Stimulated activated CD4-positive, alpha-beta T cell treated with anti-CD3 and anti-CD28 coated beads, Interleukin-4, amount 100 ng/mL, for 48 hours (primary cell): ENCODE data around the gene PGAP3.
"Not testable (repeated sequence)": the region's sequence is repeated elsewhere in the genome, so short reads cannot be mapped to it uniquely, and the experiment has no call there.

Experiments
- DNase-seq, 2 donors: peaks; one replicate each; pipeline ENCODE4 v3.0.0-alpha.2; 2020; ENCODE audit warnings: low read depth in 2 of 2

PGAP3 gene, protein sequence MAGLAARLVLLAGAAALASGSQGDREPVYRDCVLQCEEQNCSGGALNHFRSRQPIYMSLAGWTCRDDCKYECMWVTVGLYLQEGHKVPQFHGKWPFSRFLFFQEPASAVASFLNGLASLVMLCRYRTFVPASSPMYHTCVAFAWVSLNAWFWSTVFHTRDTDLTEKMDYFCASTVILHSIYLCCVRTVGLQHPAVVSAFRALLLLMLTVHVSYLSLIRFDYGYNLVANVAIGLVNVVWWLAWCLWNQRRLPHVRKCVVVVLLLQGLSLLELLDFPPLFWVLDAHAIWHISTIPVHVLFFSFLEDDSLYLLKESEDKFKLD

DNA sequence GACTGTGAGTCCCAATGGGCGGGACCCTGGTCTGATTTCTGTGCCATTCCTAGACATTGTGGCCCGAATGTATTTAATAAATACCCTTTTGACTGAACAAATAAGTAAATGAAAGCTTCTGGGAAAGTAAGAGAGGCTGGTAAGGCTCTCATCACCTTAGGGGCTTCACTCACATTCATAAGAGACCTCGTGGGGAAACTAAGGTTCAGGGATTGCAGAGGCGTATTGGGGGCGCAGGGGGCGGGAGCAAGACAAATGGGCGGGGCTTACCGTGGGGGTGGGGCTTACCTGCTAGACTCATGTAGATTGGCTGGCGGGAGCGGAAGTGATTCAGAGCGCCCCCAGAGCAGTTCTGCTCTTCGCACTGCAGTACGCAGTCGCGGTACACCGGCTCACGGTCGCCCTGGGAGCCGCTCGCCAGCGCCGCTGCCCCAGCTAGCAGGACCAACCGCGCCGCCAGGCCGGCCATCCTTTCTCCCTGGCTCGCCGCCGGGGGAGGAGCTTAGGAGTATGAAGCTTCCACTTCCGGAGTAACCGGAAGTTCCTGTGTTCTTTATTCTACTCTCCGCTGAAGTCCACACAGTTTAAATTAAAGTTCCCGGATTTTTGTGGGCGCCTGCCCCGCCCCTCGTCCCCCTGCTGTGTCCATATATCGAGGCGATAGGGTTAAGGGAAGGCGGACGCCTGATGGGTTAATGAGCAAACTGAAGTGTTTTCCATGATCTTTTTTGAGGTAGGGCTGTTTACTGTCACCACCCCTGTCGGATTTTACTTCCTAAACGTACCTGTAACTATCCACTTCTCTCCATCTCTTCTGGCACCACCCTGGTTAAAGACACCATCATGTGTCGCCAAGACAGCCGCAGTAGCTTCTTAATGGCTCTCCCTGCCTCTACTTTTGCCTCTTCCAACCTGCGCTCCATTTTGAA, at the start of gene PGAP3:
PGAP3 (minus strand) TSS at position 512 of the 929 bp plus-strand sequence; CDS start at position 469, 43 bp downstream.
- peak; percentile 80 to 83 for DNase-seq

DNA sequence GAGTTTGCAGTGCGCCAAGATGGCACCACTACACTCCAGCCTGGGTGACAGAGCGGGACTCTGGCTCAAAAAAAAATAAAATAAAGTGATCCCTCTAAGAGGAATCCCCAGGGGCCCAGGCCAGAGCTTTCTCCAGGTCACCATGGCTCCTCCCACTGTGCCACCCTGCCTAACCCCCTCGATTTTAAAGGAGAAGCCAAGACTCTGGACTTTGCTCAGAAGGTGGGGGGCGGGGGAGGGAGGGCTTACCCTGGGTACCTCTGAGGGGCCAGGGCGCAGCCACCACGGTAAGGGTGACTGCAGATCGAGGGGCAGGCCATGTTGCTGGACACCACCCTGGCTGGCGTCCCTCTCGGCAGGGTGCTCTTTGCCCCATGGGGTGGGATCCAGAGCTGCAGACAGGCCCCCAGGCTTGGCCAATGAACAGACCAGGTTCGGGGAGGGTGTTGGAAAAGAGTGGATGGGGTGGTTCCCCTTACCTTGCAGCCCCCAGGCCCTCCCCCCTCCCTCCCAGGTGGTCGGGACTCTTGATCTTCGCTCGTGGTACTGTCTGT, 49.4 kb upstream of the PGAP3 start:
- no peak for DNase-seq

DNA sequence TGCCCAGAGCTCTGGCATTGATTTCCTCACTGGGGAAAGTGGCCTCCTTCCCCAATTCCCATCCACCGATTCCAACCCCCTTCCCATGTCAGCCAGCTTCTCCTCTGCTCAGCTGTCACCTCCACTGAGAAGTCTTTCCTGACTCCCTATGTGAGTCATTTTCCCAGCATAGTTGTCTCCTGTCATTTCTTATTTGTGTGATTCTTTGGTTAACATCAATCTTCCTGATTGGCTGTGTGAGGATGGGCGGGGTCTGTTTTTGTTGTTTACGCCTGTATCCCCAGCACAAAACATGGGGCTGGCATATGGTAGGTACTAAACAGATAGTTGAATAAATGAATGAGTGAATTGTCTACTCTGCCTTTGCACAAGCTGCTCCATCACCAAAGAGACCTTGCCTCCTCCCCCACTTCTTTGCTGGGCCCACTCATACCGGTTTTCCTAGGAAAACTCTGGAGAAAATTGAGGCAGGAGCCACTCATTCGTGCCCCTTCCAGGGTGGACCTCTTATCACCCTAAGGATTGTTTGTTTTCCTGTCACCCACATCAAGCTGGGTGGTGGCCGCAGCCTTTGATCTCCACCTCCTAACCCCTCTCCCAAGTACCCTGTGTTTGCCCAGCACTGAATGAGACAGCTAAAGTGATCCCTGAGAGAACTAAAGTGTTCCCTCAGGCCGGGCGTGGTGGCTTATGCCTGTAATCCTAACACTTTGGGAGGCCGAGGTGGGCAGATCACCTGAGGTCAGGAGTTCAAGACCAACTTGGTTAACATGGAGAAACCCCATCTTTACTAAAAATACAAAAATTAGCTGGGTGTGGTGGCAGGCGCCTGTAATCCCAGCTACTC, 48.7 kb upstream of the PGAP3 start:
- DNase-seq = no peak

DNA sequence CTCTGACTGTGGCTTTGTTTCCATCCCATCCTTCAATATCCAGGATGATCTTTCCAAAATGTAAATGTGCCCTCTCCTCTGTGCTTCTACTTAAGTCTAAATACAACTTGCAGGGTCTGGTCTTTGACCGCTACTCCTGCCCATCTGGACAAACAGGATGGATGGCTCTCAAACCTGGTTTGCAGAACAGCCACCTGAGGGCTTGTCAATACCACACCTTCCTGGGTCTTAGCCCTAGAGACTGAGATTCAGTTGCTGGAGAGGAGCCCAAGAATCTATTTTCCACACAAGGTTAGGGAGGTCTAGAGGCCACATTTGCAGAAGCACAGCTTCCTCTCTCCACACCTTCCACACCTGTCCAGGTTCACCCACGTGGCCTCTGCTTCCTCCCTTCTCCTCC, 48.0 kb upstream of the PGAP3 start:
- no peak for DNase-seq

DNA sequence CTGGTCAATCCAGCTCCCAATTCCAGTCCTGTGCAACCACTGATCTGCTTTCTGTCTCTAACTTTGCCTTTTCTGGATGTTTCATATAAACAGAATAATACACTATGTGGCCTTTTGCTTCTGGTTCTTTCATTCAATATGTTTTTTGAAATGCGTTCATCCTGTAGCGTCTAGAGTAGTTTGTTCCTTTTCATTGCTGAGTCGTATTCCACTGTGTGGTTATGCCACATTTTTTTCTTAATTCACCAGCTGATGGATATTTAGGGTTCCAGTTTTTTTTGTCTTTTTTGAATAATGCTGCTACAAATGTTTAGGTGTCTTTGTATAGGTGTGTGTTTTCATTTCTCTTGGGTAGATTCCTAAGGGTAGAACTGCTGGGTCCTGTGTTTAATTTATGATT, 44.7 kb upstream of the PGAP3 start:
- no peak for DNase-seq

DNA sequence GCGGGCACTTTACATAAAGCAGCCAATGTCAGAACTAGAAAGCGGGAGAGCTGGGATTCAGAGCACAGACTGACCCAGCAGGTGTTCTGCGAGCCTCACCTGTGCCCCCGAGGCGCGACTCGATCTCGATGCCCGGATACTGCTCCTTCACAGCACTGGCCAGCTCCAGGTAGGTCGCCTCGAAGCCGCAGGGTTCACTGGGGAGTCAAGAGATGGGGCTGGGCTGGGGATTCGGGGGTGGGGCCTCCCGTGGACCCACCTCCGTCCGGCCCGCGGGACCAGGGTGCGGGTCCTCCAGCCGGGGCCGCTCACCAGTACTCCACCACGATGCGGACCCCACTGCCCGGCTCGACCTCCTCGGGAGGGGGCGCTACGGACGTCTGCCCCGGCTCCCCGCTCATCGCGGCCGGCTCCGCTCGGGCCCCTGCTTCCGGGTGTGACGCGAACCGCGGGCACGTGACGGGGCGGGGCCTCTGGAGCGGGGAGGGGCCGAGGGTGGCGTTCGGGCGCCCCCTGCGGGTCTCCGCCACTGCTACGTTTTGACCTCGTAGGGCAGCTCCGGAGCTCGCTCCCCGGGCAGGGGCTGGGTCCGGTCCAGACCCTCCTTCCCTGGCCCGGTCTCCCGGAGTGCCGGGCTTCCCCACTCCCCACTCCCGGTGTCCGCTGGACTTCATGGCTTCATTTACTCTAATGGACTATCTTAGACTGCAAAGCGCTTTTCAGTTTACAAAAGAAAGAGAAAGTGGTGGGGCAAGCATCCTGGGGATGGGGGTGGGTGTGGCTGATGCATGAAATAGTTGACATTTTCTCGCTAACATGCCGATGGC, 42.5 kb upstream of the PGAP3 start, which contains the start of gene MIEN1:
MIEN1 (minus strand) TSS at position 438 of the 827 bp plus-strand sequence; CDS start at position 401, 37 bp downstream.
- DNase-seq = peak; percentile 89 to 97

DNA sequence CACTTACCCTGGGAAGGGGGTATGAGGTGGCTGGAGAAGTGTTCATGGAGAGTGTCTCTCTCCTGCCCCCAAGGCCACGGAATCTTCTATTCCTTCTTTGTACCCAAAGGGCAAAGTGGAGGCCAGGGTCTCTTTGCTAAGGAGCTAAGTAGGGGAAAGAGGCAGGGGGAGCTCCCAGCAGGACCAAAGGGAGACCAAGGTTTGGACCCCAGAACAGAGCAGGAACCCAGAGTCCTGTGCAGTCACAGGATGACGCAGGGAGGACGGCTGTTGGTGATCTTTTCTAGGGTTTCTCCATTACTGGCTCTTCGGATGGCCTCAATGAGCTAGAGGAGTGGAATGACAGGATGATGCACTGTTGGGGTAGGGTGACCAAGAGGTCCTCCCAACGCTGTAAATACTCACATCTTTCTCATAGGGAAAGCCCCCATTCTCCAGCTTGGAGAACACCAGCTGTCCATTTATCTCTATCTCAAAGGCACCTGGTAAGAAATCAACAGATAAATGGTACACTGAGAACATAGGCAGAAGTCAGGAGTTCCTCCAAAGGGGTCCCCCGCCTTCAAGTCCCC, 41.5 kb upstream of the PGAP3 start:
- DNase-seq = no peak

DNA sequence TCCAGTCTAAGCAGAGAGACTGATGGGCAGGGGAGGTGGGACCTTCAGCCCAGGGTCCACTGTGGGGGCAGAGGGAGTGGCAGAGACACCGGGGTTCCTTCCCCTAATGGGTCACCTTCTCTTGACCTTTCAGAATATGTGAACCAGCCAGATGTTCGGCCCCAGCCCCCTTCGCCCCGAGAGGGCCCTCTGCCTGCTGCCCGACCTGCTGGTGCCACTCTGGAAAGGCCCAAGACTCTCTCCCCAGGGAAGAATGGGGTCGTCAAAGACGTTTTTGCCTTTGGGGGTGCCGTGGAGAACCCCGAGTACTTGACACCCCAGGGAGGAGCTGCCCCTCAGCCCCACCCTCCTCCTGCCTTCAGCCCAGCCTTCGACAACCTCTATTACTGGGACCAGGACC, 39.7 kb upstream of the PGAP3 start:
- no peak for DNase-seq

DNA sequence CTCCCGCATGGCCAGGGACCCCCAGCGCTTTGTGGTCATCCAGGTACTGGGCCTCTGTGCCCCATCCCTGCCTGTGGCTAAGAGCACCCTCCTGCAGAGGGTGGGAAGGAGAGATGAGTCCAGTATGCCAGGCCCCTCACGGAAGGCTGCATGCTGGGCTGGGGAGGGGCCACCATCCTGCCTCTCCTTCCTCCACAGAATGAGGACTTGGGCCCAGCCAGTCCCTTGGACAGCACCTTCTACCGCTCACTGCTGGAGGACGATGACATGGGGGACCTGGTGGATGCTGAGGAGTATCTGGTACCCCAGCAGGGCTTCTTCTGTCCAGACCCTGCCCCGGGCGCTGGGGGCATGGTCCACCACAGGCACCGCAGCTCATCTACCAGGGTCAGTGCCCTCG, 38.8 kb upstream of the PGAP3 start:
- no peak for DNase-seq

DNA sequence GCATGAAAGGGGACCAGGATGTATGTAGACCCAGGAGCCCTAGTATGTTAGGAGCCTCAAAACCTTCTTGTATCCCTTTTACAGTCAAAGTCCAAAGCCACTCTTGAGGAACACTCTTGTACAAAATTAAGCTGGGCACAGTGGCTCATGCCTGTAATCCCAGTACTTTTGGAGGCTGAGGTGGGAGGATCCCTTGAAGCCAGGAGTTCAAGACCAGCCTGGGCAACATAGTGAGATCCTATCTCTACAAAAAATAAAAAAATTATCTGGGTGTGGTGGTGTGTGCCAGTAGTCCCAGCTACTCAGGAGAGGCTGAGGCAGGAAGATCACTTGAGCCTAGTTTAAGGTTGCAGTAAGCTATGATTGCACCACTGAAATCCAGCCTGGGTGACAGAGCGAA, 38.1 kb upstream of the PGAP3 start:
- not testable (repeated sequence) for DNase-seq

DNA sequence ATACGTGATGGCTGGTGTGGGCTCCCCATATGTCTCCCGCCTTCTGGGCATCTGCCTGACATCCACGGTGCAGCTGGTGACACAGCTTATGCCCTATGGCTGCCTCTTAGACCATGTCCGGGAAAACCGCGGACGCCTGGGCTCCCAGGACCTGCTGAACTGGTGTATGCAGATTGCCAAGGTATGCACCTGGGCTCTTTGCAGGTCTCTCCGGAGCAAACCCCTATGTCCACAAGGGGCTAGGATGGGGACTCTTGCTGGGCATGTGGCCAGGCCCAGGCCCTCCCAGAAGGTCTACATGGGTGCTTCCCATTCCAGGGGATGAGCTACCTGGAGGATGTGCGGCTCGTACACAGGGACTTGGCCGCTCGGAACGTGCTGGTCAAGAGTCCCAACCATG, 36.9 kb upstream of the PGAP3 start:
- no peak for DNase-seq

DNA sequence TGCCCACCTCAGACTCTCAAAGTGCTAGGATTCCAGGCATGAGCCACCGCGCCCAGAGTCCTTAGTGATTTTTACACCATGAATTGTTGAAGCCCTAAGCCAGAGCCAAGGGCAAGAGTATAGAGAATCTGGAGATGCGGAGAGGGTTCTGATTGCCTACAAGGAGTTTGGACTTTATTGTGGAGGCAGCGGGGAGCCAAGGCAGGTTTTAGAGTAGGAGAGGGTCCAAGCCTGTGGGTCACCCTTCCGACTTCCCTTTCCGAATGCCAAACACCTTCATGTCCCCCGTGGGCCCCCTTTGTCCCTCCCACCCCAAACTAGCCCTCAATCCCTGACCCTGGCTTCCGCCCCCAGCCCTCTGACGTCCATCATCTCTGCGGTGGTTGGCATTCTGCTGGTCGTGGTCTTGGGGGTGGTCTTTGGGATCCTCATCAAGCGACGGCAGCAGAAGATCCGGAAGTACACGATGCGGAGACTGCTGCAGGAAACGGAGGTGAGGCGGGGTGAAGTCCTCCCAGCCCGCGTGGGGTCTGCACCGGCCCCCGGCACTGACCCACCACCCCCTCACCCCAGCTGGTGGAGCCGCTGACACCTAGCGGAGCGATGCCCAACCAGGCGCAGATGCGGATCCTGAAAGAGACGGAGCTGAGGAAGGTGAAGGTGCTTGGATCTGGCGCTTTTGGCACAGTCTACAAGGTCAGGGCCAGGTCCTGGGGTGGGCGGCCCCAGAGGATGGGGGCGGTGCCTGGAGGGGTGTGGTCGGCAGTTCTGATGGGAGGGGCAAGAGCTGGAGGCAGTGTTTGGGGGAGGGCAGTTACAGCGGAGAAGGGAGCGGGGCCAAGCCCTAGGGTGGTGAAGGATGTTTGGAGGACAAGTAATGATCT, 35.4 kb upstream of the PGAP3 start:
- DNase-seq = no peak

DNA sequence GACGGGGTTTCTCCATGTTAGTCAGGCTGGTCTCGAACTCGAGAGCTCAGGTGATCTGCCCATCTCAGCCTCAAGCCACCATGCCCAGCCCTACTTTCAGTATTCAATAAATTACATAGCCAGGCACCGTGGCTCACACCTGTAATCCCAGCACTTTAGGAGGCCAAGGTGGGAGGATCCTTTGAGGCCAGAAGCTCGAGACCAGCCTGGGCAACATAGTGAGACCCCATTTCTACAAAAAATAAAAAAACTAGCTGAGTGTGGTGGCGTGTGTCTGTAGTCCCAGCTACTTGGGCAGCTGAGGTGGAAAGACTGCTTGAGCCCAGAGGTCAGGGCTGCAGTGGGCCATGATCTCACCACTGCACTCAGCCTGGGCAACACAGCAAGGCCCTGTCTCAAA, 34.2 kb upstream of the PGAP3 start:
- DNase-seq = no peak

DNA sequence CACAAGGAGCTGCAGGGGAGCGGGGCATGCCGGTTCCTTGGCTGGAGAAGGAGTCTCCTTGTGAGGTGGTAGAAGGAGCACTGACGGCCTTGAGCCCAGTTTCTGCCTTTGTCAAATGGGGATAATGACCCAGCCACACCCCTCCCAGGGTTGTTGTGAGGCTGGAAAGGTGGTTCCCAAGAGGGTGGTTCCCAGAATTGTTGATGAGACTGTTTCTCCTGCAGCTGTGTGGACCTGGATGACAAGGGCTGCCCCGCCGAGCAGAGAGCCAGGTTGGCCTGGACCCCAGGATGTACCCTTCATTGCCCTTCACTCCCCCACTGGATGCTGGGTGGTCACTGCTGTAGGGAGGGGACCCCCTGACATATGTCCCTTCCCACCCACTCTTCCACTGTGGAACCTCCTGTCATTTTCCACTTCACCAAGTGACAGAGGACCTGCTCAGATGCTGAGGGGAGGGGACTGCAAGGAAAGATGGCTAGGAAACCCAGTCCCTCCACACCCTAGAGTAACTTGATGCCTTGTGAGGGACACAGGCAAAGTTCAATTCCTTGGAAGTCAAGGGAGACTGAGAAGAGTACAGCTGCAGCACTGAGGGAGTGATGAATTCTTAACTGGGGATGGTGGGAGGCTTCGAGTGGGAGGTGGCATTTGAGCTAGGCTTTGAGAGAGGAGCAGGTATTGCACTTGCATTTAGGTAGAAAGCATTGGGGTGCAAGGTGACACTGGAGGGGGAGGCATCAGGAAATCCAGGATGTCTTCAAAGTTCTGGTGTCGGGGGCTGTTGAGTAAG, 31.9 kb upstream of the PGAP3 start:
- DNase-seq = no peak

DNA sequence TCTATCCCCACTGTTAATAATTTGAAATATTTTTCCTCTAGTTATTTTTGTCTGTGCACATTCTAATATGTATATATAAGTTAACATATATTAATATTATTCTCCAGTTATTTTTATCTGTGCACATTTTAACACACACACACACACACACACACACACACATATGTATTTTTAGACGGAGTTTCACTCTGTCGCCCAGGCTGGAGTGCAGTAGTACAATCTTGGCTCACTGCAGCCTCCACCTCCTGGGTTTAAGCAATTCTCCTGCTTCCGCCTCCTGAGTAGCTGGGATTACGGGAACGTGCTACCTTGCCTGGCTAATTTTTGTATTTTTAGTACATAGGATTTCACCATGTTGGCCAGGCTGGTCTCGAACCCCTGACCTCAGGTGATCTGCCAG, 29.8 kb upstream of the PGAP3 start:
- no peak for DNase-seq

DNA sequence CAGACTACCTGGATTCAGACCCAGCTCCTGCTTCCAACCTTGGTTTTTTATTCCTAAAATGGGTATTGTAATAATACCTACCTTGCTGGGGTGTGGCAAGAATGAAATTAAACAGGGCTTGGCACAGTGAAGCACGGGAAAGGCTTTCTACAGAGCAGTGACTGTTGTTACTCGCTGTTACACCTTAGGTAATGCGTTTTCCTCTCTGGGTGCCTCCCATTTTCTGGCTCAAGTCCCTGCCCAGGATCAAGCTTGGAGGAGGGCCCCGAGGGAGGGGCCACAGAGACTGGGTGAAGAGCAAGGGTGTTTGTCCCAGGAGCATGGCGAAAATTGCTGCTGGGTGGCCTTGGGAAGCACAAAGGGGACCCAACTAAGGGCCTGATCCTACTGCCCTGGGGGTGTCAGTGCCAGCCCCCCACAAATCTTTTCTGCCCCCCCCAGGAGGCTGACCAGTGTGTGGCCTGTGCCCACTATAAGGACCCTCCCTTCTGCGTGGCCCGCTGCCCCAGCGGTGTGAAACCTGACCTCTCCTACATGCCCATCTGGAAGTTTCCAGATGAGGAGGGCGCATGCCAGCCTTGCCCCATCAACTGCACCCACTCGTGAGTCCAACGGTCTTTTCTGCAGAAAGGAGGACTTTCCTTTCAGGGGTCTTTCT, 29.2 kb upstream of the PGAP3 start:
- no peak for DNase-seq

DNA sequence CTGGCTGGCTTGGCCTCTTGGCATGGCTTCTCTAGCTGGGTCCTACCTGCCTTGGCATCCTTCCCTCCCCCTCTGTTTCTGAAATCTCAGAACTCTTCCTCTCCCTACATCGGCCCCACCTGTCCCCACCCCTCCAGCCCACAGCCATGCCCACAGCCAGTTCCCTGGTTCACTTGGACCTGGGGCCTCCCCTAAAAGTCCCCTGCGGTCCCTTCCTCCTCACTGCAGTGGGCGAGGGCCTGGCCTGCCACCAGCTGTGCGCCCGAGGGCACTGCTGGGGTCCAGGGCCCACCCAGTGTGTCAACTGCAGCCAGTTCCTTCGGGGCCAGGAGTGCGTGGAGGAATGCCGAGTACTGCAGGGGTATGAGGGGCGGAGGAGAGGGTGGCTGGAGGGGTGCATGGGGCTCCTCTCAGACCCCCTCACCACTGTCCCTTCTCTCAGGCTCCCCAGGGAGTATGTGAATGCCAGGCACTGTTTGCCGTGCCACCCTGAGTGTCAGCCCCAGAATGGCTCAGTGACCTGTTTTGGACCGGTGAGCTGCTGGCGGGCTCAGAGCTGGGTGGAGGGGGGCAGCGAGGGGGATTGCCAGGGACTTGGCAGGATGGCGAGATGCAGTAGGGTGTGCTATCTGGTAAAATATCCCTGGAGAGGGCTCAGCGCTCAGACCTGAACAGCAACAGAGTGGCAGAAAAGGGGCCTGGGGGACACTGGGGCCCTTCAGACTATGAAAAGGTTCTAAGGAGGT, 28.4 kb upstream of the PGAP3 start:
- DNase-seq = no peak
